Osteocyte (in vitro differentiated cells): ENCODE measurements around the gene SESN2. TPM values are rescaled to one million over a fixed set of nuclear protein-coding genes. Genes with fewer than 3 reads are reported as not detected.

Source experiments
- DNase-seq: peaks from one replicate; pipeline ENCODE4 v3.0.0; 2021; ENCODE audit warnings: mixed read lengths; ENCODE audit not compliant: unreplicated experiment; ENCODE audit errors: extremely low spot score
- H3K27ac Mint-ChIP-seq: one replicate; pipeline ENCODE4 v1.8.0; 2021; ENCODE audit warnings: mild to moderate bottlenecking, mixed read lengths; ENCODE audit not compliant: unreplicated experiment
- H3K27me3 Mint-ChIP-seq: one replicate; pipeline ENCODE4 v1.8.0; 2021; ENCODE audit warnings: mixed read lengths; ENCODE audit not compliant: unreplicated experiment
- H3K36me3 Mint-ChIP-seq: one replicate; pipeline ENCODE4 v1.8.0; 2021; ENCODE audit warnings: mixed read lengths; ENCODE audit not compliant: unreplicated experiment
- H3K4me1 Mint-ChIP-seq: one replicate; pipeline ENCODE4 v1.8.0; 2021; ENCODE audit warnings: mixed read lengths; ENCODE audit not compliant: unreplicated experiment
- H3K4me3 Mint-ChIP-seq: one replicate; pipeline ENCODE4 v1.8.0; 2021; ENCODE audit warnings: mild to moderate bottlenecking, moderate library complexity, mixed read lengths; ENCODE audit not compliant: unreplicated experiment
- H3K9me3 Mint-ChIP-seq: one replicate; pipeline ENCODE4 v1.8.0; 2021; ENCODE audit warnings: mixed read lengths; ENCODE audit not compliant: unreplicated experiment
- CTCF ChIP-seq: fragments of 200-600 bp; sonication (generic); IDR thresholded peaks from 2 replicates; pipeline ENCODE4 v1.5.0; 2021; ENCODE audit warnings: antibody characterized with exemption, mild to moderate bottlenecking, moderate library complexity
- total RNA-seq: library from RNA; stranded (reverse); gene quantifications from 2 replicates; pipeline ENCODE4 v1.2.1, GENCODE V29; 2021

Gene SESN2
- total RNA-seq, 1 donor from 2014 or later = 32.1 TPM

GRCh38 chr1:28282426-28283407 is 23.4 kb downstream of the SESN2 start:
- H3K9me3 Mint-ChIP-seq = no peaks in the 10 kb centered on the region
- no peak for DNase-seq
- no peak overlapping the region for H3K27ac Mint-ChIP-seq
- peaks cover 40% of the 10 kb centered on the region for H3K36me3 Mint-ChIP-seq
- TF ChIP-seq CTCF = no peak
- H3K27me3 Mint-ChIP-seq = no peaks in the 10 kb centered on the region
- peaks cover 8% of the 10 kb centered on the region for H3K4me1 Mint-ChIP-seq
- no peak overlapping the region for H3K4me3 Mint-ChIP-seq

GRCh38 chr1:28286111-28286510 is 26.8 kb downstream of the SESN2 start:
- H3K4me3 Mint-ChIP-seq = no peak overlapping the region
- TF ChIP-seq CTCF = no peak
- DNase-seq = no peak
- no peaks in the 10 kb centered on the region for H3K27me3 Mint-ChIP-seq
- H3K4me1 Mint-ChIP-seq = peaks cover 16% of the 10 kb centered on the region
- no peak overlapping the region for H3K27ac Mint-ChIP-seq
- no peaks in the 10 kb centered on the region for H3K9me3 Mint-ChIP-seq
- H3K36me3 Mint-ChIP-seq = peaks cover 18% of the 10 kb centered on the region

- H3K4me1 Mint-ChIP-seq = peaks cover 16% of the 10 kb centered on the region
- no peaks in the 10 kb centered on the region for H3K9me3 Mint-ChIP-seq
- no peaks in the 10 kb centered on the region for H3K27me3 Mint-ChIP-seq
- H3K4me3 Mint-ChIP-seq = no peak overlapping the region
- no peak for TF ChIP-seq CTCF
- no peak for DNase-seq
- no peaks in the 10 kb centered on the region for H3K36me3 Mint-ChIP-seq
- H3K27ac Mint-ChIP-seq = no peak overlapping the region
Measured at GRCh38 chr1:28288487-28288886, 29.2 kb downstream of the SESN2 start.

- DNase-seq = no peak
- Mint-ChIP-seq H3K9me3 (no peaks in the 10 kb centered on the region), H3K4me3 (no peak overlapping the region), H3K4me1 (peaks cover 16% of the 10 kb centered on the region), H3K27ac (no peak overlapping the region), H3K27me3 (no peaks in the 10 kb centered on the region), H3K36me3 (no peaks in the 10 kb centered on the region)
- no peak for TF ChIP-seq CTCF
Measured at GRCh38 chr1:28290851-28291250, 31.5 kb downstream of the SESN2 start.

GRCh38 chr1:28291711-28292110 is 32.4 kb downstream of the SESN2 start:
- Mint-ChIP-seq H3K4me3 (no peak overlapping the region), H3K9me3 (no peaks in the 10 kb centered on the region), H3K4me1 (peaks cover 19% of the 10 kb centered on the region), H3K27me3 (no peaks in the 10 kb centered on the region), H3K36me3 (no peaks in the 10 kb centered on the region), H3K27ac (no peak overlapping the region)
- TF ChIP-seq CTCF = no peak
- no peak for DNase-seq
